Stomach smooth muscle (tissue), 2 donors: Measurements from ENCODE around the gene ISM1.
A peak's percentile ranks its signal among the peaks of the same experiment; 100 is the strongest.

Source experiments
- H3K27ac ChIP-seq: one replicate; pipeline ENCODE4 v1.7.0; 2013; ENCODE audit warnings: mild to moderate bottlenecking, low read length, inconsistent platforms
- H3K27me3 ChIP-seq, 2 donors: one replicate each; pipeline ENCODE4 v1.7.0; 2013; ENCODE audit warnings: low read length in 2 of 2; ENCODE audit not compliant: insufficient read depth in 2 of 2, control insufficient read depth in 1 of 2
- H3K36me3 ChIP-seq, 2 donors: one replicate each; pipeline ENCODE4 v1.7.0; 2013; ENCODE audit warnings: low read length in 2 of 2; ENCODE audit not compliant: control insufficient read depth in 2 of 2, insufficient read depth in 2 of 2
- H3K4me1 ChIP-seq: one replicate; pipeline ENCODE4 v1.7.0; 2013; ENCODE audit warnings: low read length; ENCODE audit not compliant: control insufficient read depth, insufficient read depth
- H3K4me3 ChIP-seq, 2 donors: one replicate each; pipeline ENCODE4 v1.7.0; 2013; ENCODE audit warnings: low read length in 2 of 2
- H3K9ac ChIP-seq, 2 donors: one replicate each; pipeline ENCODE4 v1.7.0; 2013; ENCODE audit warnings: low read length in 2 of 2, mild to moderate bottlenecking in 1 of 2
- H3K9me3 ChIP-seq, 2 donors: one replicate each; pipeline ENCODE4 v1.7.0; 2013; ENCODE audit warnings: low read length in 2 of 2; ENCODE audit not compliant: control insufficient read depth in 2 of 2
- donor health status: healthy.
- donor health status: Pancreatic carcinoma.

Gene ISM1

DNA sequence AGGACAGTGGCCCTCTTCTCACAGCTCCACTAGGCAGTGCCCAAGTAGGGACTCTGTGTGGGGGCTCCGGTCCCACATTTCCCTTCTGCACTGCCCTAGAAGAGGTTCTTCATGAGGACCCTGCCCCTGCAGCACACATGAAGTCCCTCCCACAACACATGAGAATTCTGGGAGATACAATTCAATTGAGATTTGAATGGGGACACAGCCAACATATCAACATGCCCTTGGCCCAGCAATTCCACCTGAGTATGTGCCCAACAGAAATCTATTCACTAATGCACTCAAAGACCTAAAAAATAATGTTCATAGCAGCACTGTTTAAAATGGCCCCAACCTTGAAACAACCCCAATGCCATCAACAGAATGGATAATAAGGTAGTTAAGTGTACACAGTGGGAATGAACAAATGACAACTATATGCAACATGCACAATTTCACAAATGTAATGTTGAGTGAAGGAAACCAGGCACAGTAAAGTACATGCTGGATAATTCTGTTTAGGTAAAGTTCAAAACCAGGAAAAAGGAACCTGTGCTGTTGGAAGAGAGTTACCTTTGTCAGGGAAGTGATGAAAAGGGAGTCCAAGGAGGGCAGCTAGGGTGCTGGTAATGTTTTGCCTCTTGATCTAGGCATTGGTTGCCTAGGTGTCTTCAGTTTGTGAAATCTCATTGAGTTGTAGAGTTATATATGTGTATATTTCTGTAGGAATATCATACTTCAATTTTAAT lies 16.1 kb downstream of the ISM1 start:
- Histone ChIP-seq H3K36me3 (no peaks in the 10 kb centered on the region), H3K9ac (no peak overlapping the region), H3K4me1 (no peaks in the 10 kb centered on the region), H3K27ac (no peak overlapping the region), H3K9me3 (no peaks in the 10 kb centered on the region), H3K4me3 (no peak overlapping the region), H3K27me3 (no peaks in the 10 kb centered on the region)

DNA sequence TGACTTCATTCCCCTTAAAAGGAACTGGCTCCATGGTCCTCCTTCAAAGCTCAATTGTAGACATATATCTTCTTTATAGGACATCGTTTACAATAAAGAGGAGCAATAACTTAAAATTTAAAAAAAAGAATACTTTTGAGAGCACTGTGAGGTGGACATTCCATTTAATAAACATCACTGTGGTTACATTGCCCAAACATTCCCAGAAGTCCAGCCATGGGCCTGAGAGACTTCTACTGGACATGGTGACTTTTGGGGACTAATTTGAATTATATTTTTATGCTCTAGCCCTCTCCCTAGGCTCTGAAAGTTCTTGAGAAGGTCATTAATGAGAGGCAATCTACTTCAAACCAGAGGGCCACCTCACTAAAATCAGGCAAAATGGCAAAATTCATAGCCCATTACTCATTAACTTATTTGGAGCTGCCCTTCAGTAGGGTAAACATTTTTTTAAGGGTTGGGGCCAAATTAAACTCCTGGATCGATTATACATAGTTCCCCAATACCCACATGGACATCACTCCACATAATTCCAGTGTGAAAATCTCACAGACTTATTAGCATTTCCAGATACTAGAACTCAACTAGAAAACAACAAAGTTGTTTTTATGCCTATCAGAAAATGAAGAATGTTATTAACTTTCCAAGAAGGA lies 17.1 kb downstream of the ISM1 start:
- H3K27ac ChIP-seq, result no peak overlapping the region
- no peaks in the 10 kb centered on the region for H3K4me1 ChIP-seq
- H3K9ac ChIP-seq, result no peak overlapping the region
- H3K9me3 ChIP-seq, result no peaks in the 10 kb centered on the region
- H3K27me3 ChIP-seq, result no peaks in the 10 kb centered on the region
- peaks cover 0 to 2% of the 10 kb centered on the region in 2 donors for H3K36me3 ChIP-seq
- no peak overlapping the region for H3K4me3 ChIP-seq

- no peak overlapping the region for H3K27ac ChIP-seq
- H3K4me3 ChIP-seq, result no peak overlapping the region
- H3K9ac ChIP-seq, result no peak overlapping the region
- no peaks in the 10 kb centered on the region for H3K9me3 ChIP-seq
- H3K4me1 ChIP-seq, result no peaks in the 10 kb centered on the region
- H3K36me3 ChIP-seq, result peaks cover 0 to 2% of the 10 kb centered on the region in 2 donors
- no peaks in the 10 kb centered on the region for H3K27me3 ChIP-seq
Measured at GRCh38 chr20:13243826-13244376, 22.8 kb downstream of the ISM1 start.

GRCh38 chr20:13245250-13245723 lies 24.2 kb downstream of the ISM1 start:
- Histone ChIP-seq H3K4me1 (peaks cover 3% of the 10 kb centered on the region), H3K27ac (no peak overlapping the region), H3K9me3 (no peaks in the 10 kb centered on the region), H3K9ac (no peak overlapping the region), H3K36me3 (peaks cover 0 to 2% of the 10 kb centered on the region in 2 donors), H3K27me3 (no peaks in the 10 kb centered on the region), H3K4me3 (no peak overlapping the region)

DNA sequence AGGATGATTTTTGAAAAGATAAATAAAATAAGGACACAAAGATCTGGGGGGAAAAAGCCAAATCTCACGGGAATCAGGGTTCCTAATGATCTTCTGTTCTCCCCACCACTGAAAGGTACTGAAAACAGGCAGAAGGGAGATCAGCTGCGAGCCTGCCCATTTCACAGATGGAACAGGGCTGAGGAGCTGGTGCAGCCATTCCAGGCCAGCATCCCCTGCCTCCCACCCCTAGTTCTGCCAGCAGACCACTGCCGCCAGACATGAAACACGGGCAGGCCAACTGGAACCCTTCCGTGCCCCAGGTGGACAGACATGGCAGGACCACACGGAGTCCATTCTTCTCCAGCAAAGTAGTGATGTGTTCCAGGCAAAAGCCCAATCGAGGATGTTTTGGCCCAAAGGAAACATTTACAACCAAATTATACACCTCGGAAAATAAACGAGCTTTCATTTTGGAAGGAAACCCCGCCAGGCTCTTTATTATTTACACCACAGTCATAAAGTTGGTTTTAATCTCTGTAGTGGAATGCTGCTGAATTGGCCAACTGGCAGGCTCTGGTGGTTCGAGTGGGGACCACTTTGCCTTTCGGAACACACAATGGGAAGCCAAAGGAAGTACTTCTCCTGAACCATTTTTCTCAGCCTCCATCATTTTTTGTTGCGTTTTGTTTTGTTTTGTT lies 28.2 kb downstream of the ISM1 start:
- Histone ChIP-seq H3K9ac (no peak overlapping the region), H3K4me3 (peak overlapping the region in 1 of 2 donors; percentile 49), H3K27ac (peak overlapping the region; percentile 11), H3K4me1 (peaks cover 6% of the 10 kb centered on the region), H3K27me3 (no peaks in the 10 kb centered on the region), H3K36me3 (no peaks in the 10 kb centered on the region), H3K9me3 (no peaks in the 10 kb centered on the region)

- Histone ChIP-seq H3K36me3 (no peaks in the 10 kb centered on the region), H3K27ac (peak overlapping the region; percentile 11), H3K4me1 (peaks cover 6% of the 10 kb centered on the region), H3K4me3 (no peak overlapping the region), H3K9ac (no peak overlapping the region), H3K9me3 (no peaks in the 10 kb centered on the region), H3K27me3 (no peaks in the 10 kb centered on the region)
Measured at GRCh38 chr20:13249798-13250170, 28.7 kb downstream of the ISM1 start.

- Histone ChIP-seq H3K4me1 (peaks cover 6% of the 10 kb centered on the region), H3K9me3 (no peaks in the 10 kb centered on the region), H3K4me3 (no peak overlapping the region), H3K9ac (no peak overlapping the region), H3K27ac (peak overlapping the region; percentile 11), H3K27me3 (no peaks in the 10 kb centered on the region), H3K36me3 (no peaks in the 10 kb centered on the region)
Measured at GRCh38 chr20:13250251-13250650, 29.2 kb downstream of the ISM1 start.

- Histone ChIP-seq H3K27ac (no peak overlapping the region), H3K4me3 (no peak overlapping the region), H3K9me3 (no peaks in the 10 kb centered on the region), H3K4me1 (peaks cover 6% of the 10 kb centered on the region), H3K27me3 (no peaks in the 10 kb centered on the region), H3K36me3 (no peaks in the 10 kb centered on the region), H3K9ac (no peak overlapping the region)
Measured at GRCh38 chr20:13251106-13251903, 30.2 kb downstream of the ISM1 start.

DNA sequence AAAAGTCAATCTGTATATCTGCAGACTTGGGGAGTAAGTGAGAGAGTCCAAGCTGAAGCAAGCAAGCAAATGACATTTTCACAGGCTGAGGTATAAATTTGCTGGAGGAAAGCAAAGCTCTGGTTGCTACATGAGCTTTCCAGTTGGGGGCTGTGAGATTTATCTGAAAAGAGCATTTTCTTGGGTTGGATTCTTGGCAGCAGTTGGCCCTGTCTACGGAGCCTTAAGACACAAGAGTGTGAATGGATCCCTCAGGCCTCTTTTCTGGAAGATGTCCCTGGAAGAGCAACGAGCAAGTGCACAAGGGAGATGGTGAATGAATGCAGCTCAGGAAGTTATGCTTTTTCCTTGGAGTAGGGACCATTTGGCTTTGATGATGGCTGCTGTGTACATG lies 30.8 kb downstream of the ISM1 start:
- H3K9me3 ChIP-seq, result no peaks in the 10 kb centered on the region
- no peaks in the 10 kb centered on the region for H3K27me3 ChIP-seq
- no peaks in the 10 kb centered on the region for H3K36me3 ChIP-seq
- no peak overlapping the region for H3K9ac ChIP-seq
- no peak overlapping the region for H3K27ac ChIP-seq
- H3K4me3 ChIP-seq, result no peak overlapping the region
- H3K4me1 ChIP-seq, result peaks cover 6% of the 10 kb centered on the region

DNA sequence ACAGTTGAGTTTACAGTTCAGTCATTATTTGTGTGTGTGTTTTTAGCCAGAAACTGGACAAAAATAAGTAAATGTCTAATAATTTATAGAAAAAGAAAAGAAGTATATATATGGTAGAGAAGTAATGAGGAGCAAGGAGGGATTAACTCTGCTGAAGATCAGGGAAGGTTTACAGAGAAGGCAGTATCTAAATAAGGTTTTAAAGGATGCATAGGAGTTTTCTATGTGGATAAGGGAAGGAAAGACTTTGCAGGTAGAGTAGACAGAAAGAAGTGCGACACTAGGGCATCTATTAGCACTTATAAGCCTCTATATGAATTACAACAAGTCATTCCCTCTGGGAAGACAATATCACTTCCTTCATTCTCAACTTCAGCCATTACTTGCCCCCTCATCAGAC lies 34.3 kb downstream of the ISM1 start:
- Histone ChIP-seq H3K36me3 (no peaks in the 10 kb centered on the region), H3K27ac (no peak overlapping the region), H3K4me1 (peaks cover 3% of the 10 kb centered on the region), H3K9me3 (no peaks in the 10 kb centered on the region), H3K4me3 (no peak overlapping the region), H3K27me3 (no peaks in the 10 kb centered on the region), H3K9ac (no peak overlapping the region)
